Measurements from ENCODE around the gene RAP1GAP2. TPM values are rescaled to one million over a fixed set of nuclear protein-coding genes. Genes with fewer than 3 reads are reported as not detected.

The RAP1GAP2 gene
- polyA plus RNA-seq, 1 of the 3 experiments (the other 2 are of a cell fraction), result 22.0 TPM

GRCh38 chr17:3015890-3016289, 219.7 kb downstream of the RAP1GAP2 start:
- peaks cover 0 to 15% of the 10 kb centered on the region in 2 experiments for H3K36me3 ChIP-seq (replicated peaks in 1 of 2; ENCODE audit: control insufficient read depth in 1 of 2, insufficient read depth in 2 of 2, low read length in 1 of 2)

More at GRCh38 chr17:3015890-3016289, 219.7 kb downstream of the RAP1GAP2 start:
- no peaks in the 10 kb centered on the region for H3K9me3 ChIP-seq
- TF ChIP-seq CTCF (IDR thresholded peaks at IDR 0.05) (no peak), FOXJ3 (CRISPR knock-in tag; IDR thresholded peaks at IDR 0.05) (no peak), RAD21 (IDR thresholded peaks at IDR 0.05; ENCODE audit: low read length) (no peak), NFIC (IDR thresholded peaks at IDR 0.05; ENCODE audit: borderline replicate concordance) (no peak), JUND (IDR thresholded peaks at IDR 0.05) (no peak), MEF2A (IDR thresholded peaks at IDR 0.05; ENCODE audit: borderline replicate concordance, low read depth) (no peak), GATA2 (CRISPR knock-in tag; IDR thresholded peaks at IDR 0.05) (no peak), RCOR1 (IDR thresholded peaks at IDR 0.05; ENCODE audit: low read length) (no peak), USF1 (IDR thresholded peaks at IDR 0.05; ENCODE audit: borderline replicate concordance, low read depth) (no peak), MXI1 (IDR thresholded peaks at IDR 0.05; ENCODE audit: low read depth, low read length) (no peak), GABPA (IDR thresholded peaks at IDR 0.05; ENCODE audit: low read depth) (no peak), ELF1 (IDR thresholded peaks at IDR 0.05) (no peak), RFX5 (IDR thresholded peaks at IDR 0.05; ENCODE audit: low read length) (no peak), YY1 (IDR thresholded peaks at IDR 0.05; ENCODE audit: low read depth) (no peak), NRF1 (IDR thresholded peaks at IDR 0.05; ENCODE audit: low read depth, low read length) (no peak)
- TF ChIP-seq, protein P1, sequence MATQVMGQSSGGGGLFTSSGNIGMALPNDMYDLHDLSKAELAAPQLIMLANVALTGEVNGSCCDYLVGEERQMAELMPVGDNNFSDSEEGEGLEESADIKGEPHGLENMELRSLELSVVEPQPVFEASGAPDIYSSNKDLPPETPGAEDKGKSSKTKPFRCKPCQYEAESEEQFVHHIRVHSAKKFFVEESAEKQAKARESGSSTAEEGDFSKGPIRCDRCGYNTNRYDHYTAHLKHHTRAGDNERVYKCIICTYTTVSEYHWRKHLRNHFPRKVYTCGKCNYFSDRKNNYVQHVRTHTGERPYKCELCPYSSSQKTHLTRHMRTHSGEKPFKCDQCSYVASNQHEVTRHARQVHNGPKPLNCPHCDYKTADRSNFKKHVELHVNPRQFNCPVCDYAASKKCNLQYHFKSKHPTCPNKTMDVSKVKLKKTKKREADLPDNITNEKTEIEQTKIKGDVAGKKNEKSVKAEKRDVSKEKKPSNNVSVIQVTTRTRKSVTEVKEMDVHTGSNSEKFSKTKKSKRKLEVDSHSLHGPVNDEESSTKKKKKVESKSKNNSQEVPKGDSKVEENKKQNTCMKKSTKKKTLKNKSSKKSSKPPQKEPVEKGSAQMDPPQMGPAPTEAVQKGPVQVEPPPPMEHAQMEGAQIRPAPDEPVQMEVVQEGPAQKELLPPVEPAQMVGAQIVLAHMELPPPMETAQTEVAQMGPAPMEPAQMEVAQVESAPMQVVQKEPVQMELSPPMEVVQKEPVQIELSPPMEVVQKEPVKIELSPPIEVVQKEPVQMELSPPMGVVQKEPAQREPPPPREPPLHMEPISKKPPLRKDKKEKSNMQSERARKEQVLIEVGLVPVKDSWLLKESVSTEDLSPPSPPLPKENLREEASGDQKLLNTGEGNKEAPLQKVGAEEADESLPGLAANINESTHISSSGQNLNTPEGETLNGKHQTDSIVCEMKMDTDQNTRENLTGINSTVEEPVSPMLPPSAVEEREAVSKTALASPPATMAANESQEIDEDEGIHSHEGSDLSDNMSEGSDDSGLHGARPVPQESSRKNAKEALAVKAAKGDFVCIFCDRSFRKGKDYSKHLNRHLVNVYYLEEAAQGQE (IDR thresholded peaks at IDR 0.05; ENCODE audit: low read depth, low read length), result no peak
- TF ChIP-seq, protein P2, sequence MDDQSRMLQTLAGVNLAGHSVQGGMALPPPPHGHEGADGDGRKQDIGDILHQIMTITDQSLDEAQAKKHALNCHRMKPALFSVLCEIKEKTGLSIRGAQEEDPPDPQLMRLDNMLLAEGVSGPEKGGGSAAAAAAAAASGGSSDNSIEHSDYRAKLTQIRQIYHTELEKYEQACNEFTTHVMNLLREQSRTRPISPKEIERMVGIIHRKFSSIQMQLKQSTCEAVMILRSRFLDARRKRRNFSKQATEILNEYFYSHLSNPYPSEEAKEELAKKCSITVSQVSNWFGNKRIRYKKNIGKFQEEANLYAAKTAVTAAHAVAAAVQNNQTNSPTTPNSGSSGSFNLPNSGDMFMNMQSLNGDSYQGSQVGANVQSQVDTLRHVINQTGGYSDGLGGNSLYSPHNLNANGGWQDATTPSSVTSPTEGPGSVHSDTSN (IDR thresholded peaks at IDR 0.05), result no peak
- TF ChIP-seq, protein P3, sequence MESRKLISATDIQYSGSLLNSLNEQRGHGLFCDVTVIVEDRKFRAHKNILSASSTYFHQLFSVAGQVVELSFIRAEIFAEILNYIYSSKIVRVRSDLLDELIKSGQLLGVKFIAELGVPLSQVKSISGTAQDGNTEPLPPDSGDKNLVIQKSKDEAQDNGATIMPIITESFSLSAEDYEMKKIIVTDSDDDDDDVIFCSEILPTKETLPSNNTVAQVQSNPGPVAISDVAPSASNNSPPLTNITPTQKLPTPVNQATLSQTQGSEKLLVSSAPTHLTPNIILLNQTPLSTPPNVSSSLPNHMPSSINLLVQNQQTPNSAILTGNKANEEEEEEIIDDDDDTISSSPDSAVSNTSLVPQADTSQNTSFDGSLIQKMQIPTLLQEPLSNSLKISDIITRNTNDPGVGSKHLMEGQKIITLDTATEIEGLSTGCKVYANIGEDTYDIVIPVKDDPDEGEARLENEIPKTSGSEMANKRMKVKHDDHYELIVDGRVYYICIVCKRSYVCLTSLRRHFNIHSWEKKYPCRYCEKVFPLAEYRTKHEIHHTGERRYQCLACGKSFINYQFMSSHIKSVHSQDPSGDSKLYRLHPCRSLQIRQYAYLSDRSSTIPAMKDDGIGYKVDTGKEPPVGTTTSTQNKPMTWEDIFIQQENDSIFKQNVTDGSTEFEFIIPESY (IDR thresholded peaks at IDR 0.05; ENCODE audit: borderline replicate concordance, low read depth), result no peak
- TF ChIP-seq, protein P4, sequence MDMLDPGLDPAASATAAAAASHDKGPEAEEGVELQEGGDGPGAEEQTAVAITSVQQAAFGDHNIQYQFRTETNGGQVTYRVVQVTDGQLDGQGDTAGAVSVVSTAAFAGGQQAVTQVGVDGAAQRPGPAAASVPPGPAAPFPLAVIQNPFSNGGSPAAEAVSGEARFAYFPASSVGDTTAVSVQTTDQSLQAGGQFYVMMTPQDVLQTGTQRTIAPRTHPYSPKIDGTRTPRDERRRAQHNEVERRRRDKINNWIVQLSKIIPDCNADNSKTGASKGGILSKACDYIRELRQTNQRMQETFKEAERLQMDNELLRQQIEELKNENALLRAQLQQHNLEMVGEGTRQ (IDR thresholded peaks at IDR 0.05; ENCODE audit: borderline replicate concordance, low read depth, low read length), result no peak
- H3K4me2 ChIP-seq, result no peak overlapping the region
- peaks cover 3% of the 10 kb centered on the region for H3F3A ChIP-seq (replicated peaks; ENCODE audit: insufficient read depth)
- H2AFZ ChIP-seq (ENCODE audit: low read depth), result no peak overlapping the region
- CTCF ChIA-PET, result interaction anchor here (0.8 to 15.8 kb wide), 3 partner anchors 85 to 187 kb away, joined by 3 to 238 read pairs (median 9); no protein-coding TSS in a partner anchor
- H3K4me3 ChIP-seq (ENCODE audit: low read depth in 2 of 2, low read length in 1 of 2), result no peak overlapping the region
- H3K27ac ChIP-seq (ENCODE audit: low read depth in 2 of 2, low read length in 1 of 2), result peak overlapping the region in 1 of 2 experiments; percentile 59; a peak in 3 of 4 replicates
- DNase-seq, result no peak
- POLR2A ChIA-PET, result no interaction called here
- peak overlapping the region; percentile 21; the same call in 1 of the 2 replicates for H3K9ac ChIP-seq
- no peaks in the 10 kb centered on the region for H3K79me2 ChIP-seq (ENCODE audit: insufficient read depth)
- H3K27me3 ChIP-seq (ENCODE audit: insufficient read depth), result no peaks in the 10 kb centered on the region
- no peaks in the 10 kb centered on the region for H3K9me2 ChIP-seq
- H3K4me1 ChIP-seq (ENCODE audit: control insufficient read depth in 1 of 2, insufficient read depth in 2 of 2, low read depth in 1 of 2, low read length in 1 of 2), result peaks cover 0 to 3% of the 10 kb centered on the region in 2 experiments; a peak in 1 of 4 replicates
- WGBS (ENCODE audit: low lambda C conversion rate), result 47% methylated on average over 7 of the region's 7 CpGs
- no peaks in the 10 kb centered on the region for H4K20me1 ChIP-seq (ENCODE audit: insufficient read depth)

Data from SK-N-SH (cell line).